ENCODE data around the gene FAM124B.

The FAM124B gene

DNA sequence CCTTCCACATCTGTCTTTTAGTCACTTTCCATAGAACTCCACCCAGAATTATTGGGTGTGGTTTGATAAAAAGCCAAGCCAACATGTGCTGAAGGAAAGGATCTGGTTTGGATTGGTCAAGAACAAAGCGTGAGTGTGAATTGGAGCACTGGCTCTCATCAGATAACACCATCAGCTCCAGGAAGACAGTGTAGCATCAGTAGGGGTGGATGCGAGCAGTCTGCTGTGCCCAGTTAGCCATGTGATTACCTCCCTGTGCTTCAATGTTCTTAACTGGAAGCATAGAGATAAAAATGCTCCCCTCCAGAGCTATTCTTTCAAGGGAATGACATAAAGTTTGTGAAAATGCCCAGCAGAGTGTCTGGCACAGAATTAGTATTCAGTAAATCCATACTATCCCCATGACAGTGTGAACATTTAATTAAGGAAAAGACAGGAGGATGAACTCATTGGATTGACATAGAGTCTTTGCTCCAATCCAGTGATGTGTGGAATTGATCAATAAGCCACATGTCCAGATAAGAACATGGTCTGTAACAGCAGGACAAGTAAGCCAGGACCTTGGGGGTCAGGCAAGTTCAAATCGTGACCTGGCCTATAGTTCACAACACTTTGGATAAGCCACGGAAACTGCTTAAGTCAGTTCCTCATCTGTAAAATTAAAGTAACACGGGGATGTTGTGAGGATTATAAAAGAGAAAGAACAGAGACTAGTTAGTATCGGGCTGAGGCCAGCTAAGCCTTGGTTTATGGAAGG is 68.0 kb downstream of the FAM124B start:
- DNase-seq, result no peak

GRCh38 chr2:224331698-224332097 is 70.2 kb downstream of the FAM124B start:
- DNase-seq, result no peak

DNA sequence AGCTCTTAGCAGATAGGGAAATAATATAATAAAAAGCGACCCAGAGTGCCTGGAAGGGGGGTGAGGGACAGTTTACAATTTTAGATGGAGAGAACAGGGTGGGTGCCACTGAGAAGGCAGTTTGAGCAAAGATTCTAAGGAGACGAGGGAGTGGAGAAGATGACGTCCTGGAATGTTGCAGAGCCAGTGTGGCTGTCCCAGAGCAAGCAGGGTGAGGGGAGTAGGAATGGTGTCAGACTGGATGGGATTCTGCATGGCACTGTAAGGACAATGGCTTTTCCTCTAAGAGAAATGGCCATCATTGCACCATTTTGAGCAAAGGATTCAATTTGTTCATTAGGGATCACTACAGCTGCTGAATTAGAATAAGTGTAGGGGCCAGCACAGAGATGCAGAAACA is 73.1 kb downstream of the FAM124B start:
- DNase-seq, result no peak

Data from effector CD8-positive, alpha-beta T cell (primary cell).